GM12872 (cell line): ENCODE measurements around the gene AUTS2.

ENCODE experiments used
- TF ChIP-seq, protein P1 (sequence below): IDR thresholded peaks from 3 replicates; pipeline ENCODE4 v1.5.1; 2011; ENCODE audit warnings: low read depth, mild to moderate bottlenecking, low read length, moderate library complexity; ENCODE audit not compliant: insufficient read depth

Gene AUTS2

DNA sequence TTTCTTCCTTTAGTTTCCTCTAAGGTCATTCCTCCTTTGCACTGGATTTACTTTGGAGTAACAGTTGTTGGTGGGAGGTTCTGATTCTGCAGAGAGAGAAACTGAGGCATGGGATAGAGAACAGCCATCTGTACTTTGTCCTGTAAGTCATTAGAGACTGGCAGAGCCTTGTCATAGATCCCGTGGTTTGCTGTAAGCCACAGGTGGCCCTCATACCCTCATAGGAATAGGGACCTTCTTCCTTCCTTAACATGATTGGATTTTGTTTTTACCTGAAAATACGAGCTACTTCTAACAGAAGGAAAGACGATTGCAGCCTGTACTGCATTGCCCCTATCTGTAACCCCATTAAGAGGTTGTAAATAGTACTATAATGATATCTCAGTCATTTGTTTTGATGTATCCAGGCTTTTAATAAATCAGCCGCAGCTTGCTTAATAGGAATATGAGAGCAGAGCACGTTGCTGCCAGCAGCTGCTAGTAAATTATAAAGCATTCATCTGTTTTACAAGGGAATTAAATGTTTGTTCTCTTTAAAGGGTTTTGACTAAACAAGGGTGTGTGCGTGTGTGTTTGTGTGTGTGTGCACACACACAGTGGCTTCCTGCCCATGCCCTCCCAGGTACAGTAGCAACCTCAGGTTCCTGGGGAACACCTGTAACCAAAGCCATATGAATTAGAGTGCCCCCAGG lies 249.8 kb downstream of the AUTS2 start:
- TF ChIP-seq, protein P1, sequence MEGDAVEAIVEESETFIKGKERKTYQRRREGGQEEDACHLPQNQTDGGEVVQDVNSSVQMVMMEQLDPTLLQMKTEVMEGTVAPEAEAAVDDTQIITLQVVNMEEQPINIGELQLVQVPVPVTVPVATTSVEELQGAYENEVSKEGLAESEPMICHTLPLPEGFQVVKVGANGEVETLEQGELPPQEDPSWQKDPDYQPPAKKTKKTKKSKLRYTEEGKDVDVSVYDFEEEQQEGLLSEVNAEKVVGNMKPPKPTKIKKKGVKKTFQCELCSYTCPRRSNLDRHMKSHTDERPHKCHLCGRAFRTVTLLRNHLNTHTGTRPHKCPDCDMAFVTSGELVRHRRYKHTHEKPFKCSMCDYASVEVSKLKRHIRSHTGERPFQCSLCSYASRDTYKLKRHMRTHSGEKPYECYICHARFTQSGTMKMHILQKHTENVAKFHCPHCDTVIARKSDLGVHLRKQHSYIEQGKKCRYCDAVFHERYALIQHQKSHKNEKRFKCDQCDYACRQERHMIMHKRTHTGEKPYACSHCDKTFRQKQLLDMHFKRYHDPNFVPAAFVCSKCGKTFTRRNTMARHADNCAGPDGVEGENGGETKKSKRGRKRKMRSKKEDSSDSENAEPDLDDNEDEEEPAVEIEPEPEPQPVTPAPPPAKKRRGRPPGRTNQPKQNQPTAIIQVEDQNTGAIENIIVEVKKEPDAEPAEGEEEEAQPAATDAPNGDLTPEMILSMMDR = no peak

DNA sequence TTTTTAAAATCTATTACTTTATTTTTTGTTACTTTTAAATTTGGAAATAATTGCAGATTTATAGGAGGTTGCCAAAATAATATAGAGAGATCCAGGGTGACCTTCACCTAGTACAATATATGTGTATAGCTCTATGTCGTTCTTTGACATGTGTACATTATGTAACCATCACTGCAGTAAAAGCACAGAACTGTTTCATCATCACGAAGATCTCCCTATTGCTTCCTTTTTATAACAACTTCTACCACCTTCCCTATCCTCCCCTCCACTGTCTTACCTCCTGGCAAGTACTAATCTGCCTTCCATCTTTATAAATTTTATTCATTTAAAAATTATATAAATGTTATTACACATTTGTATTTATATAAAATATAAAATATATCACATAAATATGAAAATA lies 251.0 kb downstream of the AUTS2 start:
- TF ChIP-seq, protein P1 = no peak

DNA sequence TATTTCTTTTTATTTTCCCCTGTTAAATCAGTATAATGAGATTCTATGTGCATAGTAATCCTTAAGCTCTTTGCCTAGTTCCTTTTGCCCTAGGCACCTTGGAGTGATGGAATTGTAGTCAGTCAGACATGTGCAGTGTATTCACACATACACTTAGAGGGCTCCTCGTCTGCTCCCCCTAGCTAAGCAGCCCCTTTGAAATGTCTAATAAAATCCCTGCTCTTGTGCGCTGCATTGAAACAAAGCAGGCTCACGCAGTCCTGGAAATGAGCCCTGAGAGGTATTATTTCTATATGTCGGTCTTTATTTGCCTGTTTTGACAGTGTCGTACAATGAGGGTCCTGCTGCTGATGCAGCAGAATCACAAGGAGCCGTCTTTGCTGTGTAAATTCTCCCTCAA lies 258.7 kb downstream of the AUTS2 start:
- TF ChIP-seq, protein P1 = no peak

DNA sequence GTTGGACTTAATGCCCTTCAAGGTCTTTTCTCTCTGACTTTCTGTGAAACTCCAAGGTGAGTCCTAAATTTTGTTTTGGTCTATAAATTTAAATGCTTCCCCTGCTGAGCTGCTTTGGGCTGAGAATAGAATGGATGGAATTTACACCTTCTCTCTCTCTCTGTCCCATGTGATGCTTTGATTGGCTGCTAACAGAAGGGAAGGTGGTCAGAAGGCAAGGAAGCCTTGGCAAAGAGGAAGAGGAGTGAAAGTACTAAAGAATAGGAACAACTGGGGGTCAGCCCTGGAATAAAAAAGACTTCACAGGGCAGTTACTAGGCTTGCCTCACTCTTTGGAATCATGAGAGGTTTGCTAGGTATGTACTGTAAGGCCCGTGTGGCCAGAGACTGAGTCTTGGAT lies 260.2 kb downstream of the AUTS2 start:
- TF ChIP-seq, protein P1 = no peak

DNA sequence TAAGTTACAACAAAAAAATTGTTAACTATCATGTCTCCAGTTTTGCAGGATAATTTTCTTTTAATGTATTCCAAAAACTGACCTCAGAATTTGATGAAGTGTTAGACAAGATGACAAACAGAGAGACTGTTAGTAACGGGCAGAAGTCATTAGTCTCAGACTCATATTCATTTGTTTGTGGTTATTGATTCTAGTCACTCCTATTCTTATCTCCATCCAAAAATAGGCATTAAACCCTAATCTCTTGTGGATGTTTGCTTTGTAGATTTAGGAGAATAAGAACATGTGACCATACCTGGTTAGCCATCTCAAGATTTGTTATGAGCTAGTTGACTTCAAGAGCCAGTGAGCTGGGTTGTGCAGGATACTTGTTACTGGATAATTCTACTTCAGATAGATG lies 261.1 kb downstream of the AUTS2 start:
- TF ChIP-seq, protein P1 = no peak

DNA sequence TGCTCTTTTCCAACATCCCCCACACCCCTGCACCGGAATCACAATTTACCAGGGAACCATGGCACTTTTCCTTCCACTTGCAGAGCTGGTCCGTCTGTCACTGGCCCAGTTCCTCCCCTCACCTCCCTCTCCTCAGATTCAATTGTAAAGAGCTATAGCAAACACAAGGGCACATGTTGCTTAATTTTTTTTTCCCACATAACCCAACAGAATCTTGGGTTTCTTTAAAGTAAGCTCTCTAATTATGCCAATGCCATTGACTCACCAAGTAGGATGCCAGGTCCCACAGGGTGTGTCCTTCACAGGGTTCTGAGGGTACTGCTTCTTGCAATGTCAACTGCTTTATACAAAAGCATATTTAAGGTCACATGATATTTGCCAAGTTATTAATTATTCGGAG lies 262.2 kb downstream of the AUTS2 start:
- TF ChIP-seq, protein P1 = no peak

DNA sequence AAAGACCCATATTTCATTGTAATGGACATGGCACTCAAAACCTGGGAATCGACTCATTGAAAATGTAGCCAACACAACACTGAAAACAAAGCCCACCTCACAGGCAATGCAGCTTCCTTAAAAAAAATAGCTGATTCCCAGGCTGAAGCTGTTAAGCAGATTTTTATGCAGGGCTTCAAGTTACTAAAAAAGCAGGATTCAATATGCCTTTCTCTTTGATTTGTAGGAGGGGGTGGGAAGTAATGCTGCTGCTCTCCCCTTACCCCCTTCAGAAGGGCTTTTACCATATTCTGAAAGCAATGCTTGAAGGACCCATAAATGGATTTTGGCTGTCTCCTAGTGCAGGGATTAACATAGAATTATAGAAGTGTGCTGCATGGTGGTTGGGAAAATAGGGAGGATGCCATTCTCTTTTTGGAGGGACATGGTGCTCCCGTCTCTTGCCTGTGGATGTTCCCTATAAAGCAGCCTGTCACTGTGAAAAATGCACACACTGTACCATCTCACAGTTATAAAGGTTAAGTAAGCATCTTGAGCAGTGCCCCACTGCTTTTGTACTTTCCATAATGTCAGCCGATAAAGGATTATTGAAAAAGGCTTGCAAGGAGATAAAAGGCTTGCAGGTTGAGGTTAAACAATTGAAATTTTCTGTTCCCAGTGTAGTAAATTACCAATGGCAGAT lies 262.8 kb downstream of the AUTS2 start:
- TF ChIP-seq, protein P1 = no peak
